Measurements from ENCODE around the gene PHKB.

The PHKB gene

DNA sequence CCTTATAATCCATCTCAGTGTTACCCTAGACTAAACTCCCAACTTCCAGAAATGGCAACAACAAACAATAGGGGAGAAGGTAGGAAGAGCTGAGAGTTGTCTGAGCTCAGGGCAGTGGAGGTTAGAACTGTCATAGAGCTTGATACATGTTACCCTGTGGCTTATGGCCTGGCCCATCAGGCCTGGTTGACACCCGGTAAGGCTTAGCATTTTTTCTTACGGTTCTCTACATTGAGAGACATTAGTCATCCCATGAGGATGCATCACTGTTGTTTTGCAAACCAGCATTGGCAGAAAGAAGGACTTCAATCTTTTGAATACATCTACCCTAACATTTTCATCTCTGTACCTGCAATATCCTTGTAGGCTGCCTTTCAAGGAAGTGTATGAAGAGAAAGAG is 226.6 kb downstream of the PHKB start:
- no peak for ATAC-seq
- no peak for TF ChIP-seq CREB5 (CRISPR knock-in tag; IDR thresholded peaks at IDR 0.05; ENCODE audit: low read depth)
- TF ChIP-seq TOX (CRISPR knock-in tag; IDR thresholded peaks at IDR 0.05; ENCODE audit: borderline replicate concordance) = no peak
- TF ChIP-seq TCF4 (CRISPR knock-in tag; IDR thresholded peaks at IDR 0.05; ENCODE audit: borderline replicate concordance) = no peak
- no peak for TF ChIP-seq CSDC2 (CRISPR knock-in tag; IDR thresholded peaks at IDR 0.05)
- TF ChIP-seq PATZ1 (CRISPR knock-in tag; IDR thresholded peaks at IDR 0.05; ENCODE audit: borderline replicate concordance) = no peak
- no peak for TF ChIP-seq ESRRG (CRISPR knock-in tag; IDR thresholded peaks at IDR 0.05)
- TF ChIP-seq POU6F1 (CRISPR knock-in tag; IDR thresholded peaks at IDR 0.05; ENCODE audit: borderline replicate concordance, low read depth) = no peak
- TF ChIP-seq ZFP30 (CRISPR knock-in tag; IDR thresholded peaks at IDR 0.05) = no peak
- no peak for TF ChIP-seq SNAI2 (CRISPR knock-in tag; IDR thresholded peaks at IDR 0.05)
- TF ChIP-seq ISL1 (CRISPR knock-in tag; IDR thresholded peaks at IDR 0.05) = no peak
- no peak for TF ChIP-seq ZC3H10 (CRISPR knock-in tag; IDR thresholded peaks at IDR 0.05)
- TF ChIP-seq, protein P1, sequence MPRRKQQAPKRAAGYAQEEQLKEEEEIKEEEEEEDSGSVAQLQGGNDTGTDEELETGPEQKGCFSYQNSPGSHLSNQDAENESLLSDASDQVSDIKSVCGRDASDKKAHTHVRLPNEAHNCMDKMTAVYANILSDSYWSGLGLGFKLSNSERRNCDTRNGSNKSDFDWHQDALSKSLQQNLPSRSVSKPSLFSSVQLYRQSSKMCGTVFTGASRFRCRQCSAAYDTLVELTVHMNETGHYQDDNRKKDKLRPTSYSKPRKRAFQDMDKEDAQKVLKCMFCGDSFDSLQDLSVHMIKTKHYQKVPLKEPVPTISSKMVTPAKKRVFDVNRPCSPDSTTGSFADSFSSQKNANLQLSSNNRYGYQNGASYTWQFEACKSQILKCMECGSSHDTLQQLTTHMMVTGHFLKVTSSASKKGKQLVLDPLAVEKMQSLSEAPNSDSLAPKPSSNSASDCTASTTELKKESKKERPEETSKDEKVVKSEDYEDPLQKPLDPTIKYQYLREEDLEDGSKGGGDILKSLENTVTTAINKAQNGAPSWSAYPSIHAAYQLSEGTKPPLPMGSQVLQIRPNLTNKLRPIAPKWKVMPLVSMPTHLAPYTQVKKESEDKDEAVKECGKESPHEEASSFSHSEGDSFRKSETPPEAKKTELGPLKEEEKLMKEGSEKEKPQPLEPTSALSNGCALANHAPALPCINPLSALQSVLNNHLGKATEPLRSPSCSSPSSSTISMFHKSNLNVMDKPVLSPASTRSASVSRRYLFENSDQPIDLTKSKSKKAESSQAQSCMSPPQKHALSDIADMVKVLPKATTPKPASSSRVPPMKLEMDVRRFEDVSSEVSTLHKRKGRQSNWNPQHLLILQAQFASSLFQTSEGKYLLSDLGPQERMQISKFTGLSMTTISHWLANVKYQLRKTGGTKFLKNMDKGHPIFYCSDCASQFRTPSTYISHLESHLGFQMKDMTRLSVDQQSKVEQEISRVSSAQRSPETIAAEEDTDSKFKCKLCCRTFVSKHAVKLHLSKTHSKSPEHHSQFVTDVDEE (CRISPR knock-in tag; IDR thresholded peaks at IDR 0.05) = no peak
- TF ChIP-seq ZNF8 (CRISPR knock-in tag; IDR thresholded peaks at IDR 0.05) = no peak
- TF ChIP-seq RARB (CRISPR knock-in tag; IDR thresholded peaks at IDR 0.05) = no peak
- no peak for TF ChIP-seq CSRNP3 (CRISPR knock-in tag; IDR thresholded peaks at IDR 0.05)

DNA sequence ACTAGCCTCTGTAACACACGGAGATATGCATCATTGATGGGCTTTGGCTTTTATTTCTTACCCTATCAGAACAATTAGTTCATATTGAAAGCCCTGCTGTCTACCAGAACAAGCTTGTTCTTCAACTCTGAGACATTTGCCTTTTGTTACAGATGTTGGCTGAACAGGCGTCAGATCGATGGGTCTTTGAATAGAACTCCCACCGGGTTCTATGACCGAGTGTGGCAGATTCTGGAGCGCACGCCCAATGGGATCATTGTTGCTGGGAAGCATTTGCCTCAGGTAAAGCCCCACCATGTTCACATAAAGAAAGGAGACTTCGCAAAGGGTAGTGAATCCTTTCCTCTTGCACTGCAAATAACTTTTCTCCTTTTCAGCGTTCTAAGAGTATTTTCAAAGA is 232.1 kb downstream of the PHKB start:
- ATAC-seq = no peak
- TF ChIP-seq POU6F1 (CRISPR knock-in tag; IDR thresholded peaks at IDR 0.05; ENCODE audit: borderline replicate concordance, low read depth) (no peak), CSDC2 (CRISPR knock-in tag; IDR thresholded peaks at IDR 0.05) (no peak), ARNTL (CRISPR knock-in tag; IDR thresholded peaks at IDR 0.05; ENCODE audit: borderline replicate concordance, low read depth) (no peak), SNAI2 (CRISPR knock-in tag; IDR thresholded peaks at IDR 0.05) (no peak), ESRRG (CRISPR knock-in tag; IDR thresholded peaks at IDR 0.05) (no peak), ZNF70 (CRISPR knock-in tag; IDR thresholded peaks at IDR 0.05) (no peak), TOX (CRISPR knock-in tag; IDR thresholded peaks at IDR 0.05; ENCODE audit: borderline replicate concordance) (no peak), ISL1 (CRISPR knock-in tag; IDR thresholded peaks at IDR 0.05) (no peak), PPARA (CRISPR knock-in tag; IDR thresholded peaks at IDR 0.05; ENCODE audit: borderline replicate concordance) (no peak), ZFP3 (CRISPR knock-in tag; IDR thresholded peaks at IDR 0.05) (no peak), ZC3H10 (CRISPR knock-in tag; IDR thresholded peaks at IDR 0.05) (no peak), CSRNP3 (CRISPR knock-in tag; IDR thresholded peaks at IDR 0.05) (no peak)

Measured in SK-N-SH treated with all-trans-retinoic acid at 6 μM for 48 hours (cell line).